HEK293 (cell line): ENCODE data around the gene ADAMTSL3.

Experiments used
- ZNF121 ChIP-seq: fragments of 450-650 bp; formaldehyde crosslinking; IDR thresholded peaks from 2 replicates; pipeline ENCODE4 v1.5.1; 2016; ENCODE audit warnings: missing biosample characterization, missing genetic modification characterization
- ZNF610 ChIP-seq: fragments of 450-650 bp; formaldehyde crosslinking; IDR thresholded peaks from 2 replicates; pipeline ENCODE4 v1.5.1; 2016; ENCODE audit warnings: missing biosample characterization, missing genetic modification characterization, borderline replicate concordance
- ZNF670 ChIP-seq: fragments of 450-650 bp; formaldehyde crosslinking; IDR thresholded peaks from 2 replicates; pipeline ENCODE4 v1.5.1; 2016; ENCODE audit warnings: missing biosample characterization, missing genetic modification characterization, low read depth
- ZNF843 ChIP-seq: fragments of 450-650 bp; formaldehyde crosslinking; IDR thresholded peaks from 2 replicates; pipeline ENCODE4 v1.5.1; 2016; ENCODE audit warnings: missing biosample characterization, missing genetic modification characterization
- TF ChIP-seq, protein P1 (sequence below): fragments of 450-650 bp; formaldehyde crosslinking; IDR thresholded peaks from 2 replicates; pipeline ENCODE4 v1.5.1; 2016; ENCODE audit warnings: missing biosample characterization, missing genetic modification characterization

DNA sequence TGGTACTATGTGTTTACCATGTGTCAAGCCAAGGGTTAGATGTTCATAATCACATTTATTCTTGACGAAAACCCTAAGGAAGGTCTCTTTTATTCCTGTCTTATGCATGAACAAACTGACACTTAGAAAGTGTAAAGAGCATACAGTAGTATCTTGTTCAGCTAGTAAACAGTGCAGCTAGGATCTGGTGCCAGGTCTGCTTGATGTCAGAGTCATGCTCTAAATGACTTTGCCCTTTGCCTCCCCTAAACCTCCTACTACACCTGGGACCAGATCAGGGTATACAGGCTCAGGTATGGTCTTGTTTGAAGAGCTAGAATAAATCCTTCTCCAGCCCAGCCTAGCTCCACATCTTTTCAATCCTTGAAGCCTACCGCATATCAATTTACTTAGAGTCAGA is 232.4 kb downstream of the ADAMTSL3 start:
- TF ChIP-seq ZNF670 (tag by site-specific recombination): no peak
- TF ChIP-seq ZNF843 (tag by site-specific recombination): no peak
- no peak for TF ChIP-seq ZNF610 (tag by site-specific recombination)
- TF ChIP-seq, protein P1, sequence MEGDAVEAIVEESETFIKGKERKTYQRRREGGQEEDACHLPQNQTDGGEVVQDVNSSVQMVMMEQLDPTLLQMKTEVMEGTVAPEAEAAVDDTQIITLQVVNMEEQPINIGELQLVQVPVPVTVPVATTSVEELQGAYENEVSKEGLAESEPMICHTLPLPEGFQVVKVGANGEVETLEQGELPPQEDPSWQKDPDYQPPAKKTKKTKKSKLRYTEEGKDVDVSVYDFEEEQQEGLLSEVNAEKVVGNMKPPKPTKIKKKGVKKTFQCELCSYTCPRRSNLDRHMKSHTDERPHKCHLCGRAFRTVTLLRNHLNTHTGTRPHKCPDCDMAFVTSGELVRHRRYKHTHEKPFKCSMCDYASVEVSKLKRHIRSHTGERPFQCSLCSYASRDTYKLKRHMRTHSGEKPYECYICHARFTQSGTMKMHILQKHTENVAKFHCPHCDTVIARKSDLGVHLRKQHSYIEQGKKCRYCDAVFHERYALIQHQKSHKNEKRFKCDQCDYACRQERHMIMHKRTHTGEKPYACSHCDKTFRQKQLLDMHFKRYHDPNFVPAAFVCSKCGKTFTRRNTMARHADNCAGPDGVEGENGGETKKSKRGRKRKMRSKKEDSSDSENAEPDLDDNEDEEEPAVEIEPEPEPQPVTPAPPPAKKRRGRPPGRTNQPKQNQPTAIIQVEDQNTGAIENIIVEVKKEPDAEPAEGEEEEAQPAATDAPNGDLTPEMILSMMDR (tag by site-specific recombination): no peak
- no peak for TF ChIP-seq ZNF121 (tag by site-specific recombination)
